Measurements from ENCODE around the gene MORC4. TPM values are rescaled to one million over a fixed set of nuclear protein-coding genes. Genes with fewer than 3 reads are reported as not detected.
"Not testable (repeated sequence)": the region's sequence is repeated elsewhere in the genome, so short reads cannot be mapped to it uniquely, and the experiment has no call there.

The MORC4 gene
- total and polyA plus RNA-seq, 11 donors: 1.0 to 6.5 (median 2.8) TPM

- intact Hi-C loops (cut with DNase I): no loop called here
- WGBS, 4 donors: 64 to 81% (median 73%) methylated on average over 5 of the region's 5 CpGs
- Histone ChIP-seq H3K4me1 (no peaks in the 10 kb centered on the region), H3K9me3 (no peaks in the 10 kb centered on the region), H3K27me3 (no peaks in the 10 kb centered on the region), H3K36me3 (peaks cover 0 to 20% (median 0%) of the 10 kb centered on the region in 9 donors), H3K4me3 (no peak overlapping the region), H3K27ac (no peak overlapping the region)
- TF ChIP-seq, protein P1, sequence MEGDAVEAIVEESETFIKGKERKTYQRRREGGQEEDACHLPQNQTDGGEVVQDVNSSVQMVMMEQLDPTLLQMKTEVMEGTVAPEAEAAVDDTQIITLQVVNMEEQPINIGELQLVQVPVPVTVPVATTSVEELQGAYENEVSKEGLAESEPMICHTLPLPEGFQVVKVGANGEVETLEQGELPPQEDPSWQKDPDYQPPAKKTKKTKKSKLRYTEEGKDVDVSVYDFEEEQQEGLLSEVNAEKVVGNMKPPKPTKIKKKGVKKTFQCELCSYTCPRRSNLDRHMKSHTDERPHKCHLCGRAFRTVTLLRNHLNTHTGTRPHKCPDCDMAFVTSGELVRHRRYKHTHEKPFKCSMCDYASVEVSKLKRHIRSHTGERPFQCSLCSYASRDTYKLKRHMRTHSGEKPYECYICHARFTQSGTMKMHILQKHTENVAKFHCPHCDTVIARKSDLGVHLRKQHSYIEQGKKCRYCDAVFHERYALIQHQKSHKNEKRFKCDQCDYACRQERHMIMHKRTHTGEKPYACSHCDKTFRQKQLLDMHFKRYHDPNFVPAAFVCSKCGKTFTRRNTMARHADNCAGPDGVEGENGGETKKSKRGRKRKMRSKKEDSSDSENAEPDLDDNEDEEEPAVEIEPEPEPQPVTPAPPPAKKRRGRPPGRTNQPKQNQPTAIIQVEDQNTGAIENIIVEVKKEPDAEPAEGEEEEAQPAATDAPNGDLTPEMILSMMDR (IDR thresholded peaks at IDR 0.05): no peak
- no peak for TF ChIP-seq POLR2A (IDR thresholded peaks at IDR 0.05)
- ATAC-seq: no peak
- no peak for DNase-seq
Measured at GRCh38 chrX:106973433-106974149, 26.4 kb downstream of the MORC4 start.

- DNase-seq (no peak), ATAC-seq (no peak)
- Histone ChIP-seq H3K36me3 (peaks cover 0 to 20% (median 0%) of the 10 kb centered on the region in 9 donors), H3K4me3 (no peak overlapping the region), H3K9me3 (no peaks in the 10 kb centered on the region), H3K4me1 (no peaks in the 10 kb centered on the region), H3K27ac (no peak overlapping the region), H3K27me3 (no peaks in the 10 kb centered on the region)
- TF ChIP-seq, protein P1 (IDR thresholded peaks at IDR 0.05): no peak
- intact Hi-C loops (cut with DNase I): no loop called here
Measured at GRCh38 chrX:106972896-106973295, 27.1 kb downstream of the MORC4 start.

- WGBS, 4 donors: 68 to 84% (median 77%) methylated on average over 6 of the region's 6 CpGs
- H3K36me3 ChIP-seq; H3K4me3 ChIP-seq; H3K27me3 ChIP-seq; H3K4me1 ChIP-seq; DNase-seq; H3K9me3 ChIP-seq; ATAC-seq; intact Hi-C loops (cut with DNase I); H3K27ac ChIP-seq: not testable (repeated sequence)
Measured at GRCh38 chrX:106966547-106966946, 33.5 kb downstream of the MORC4 start.

- Histone ChIP-seq H3K9me3 (no peaks in the 10 kb centered on the region), H3K4me1 (no peaks in the 10 kb centered on the region), H3K4me3 (no peak overlapping the region), H3K27ac (no peak overlapping the region), H3K36me3 (peaks cover 0 to 26% (median 6%) of the 10 kb centered on the region in 9 donors), H3K27me3 (no peaks in the 10 kb centered on the region)
- ATAC-seq (no peak), DNase-seq (no peak)
- 40 to 90% (median 71%) methylated on average over 1 of the region's 1 CpG for WGBS, 4 donors
- intact Hi-C loops (cut with DNase I): no loop called here
- TF ChIP-seq, protein P1 (IDR thresholded peaks at IDR 0.05): no peak
- no peak for TF ChIP-seq POLR2A (IDR thresholded peaks at IDR 0.05)
Measured at GRCh38 chrX:106964290-106964689, 35.7 kb downstream of the MORC4 start.

- Histone ChIP-seq H3K27ac (no peak overlapping the region), H3K27me3 (no peaks in the 10 kb centered on the region), H3K9me3 (no peaks in the 10 kb centered on the region), H3K4me1 (no peaks in the 10 kb centered on the region), H3K36me3 (peaks cover 0 to 38% (median 6%) of the 10 kb centered on the region in 9 donors), H3K4me3 (no peak overlapping the region)
- intact Hi-C loops (cut with DNase I): no loop called here
- ATAC-seq (no peak), DNase-seq (no peak)
- TF ChIP-seq POLR2A (IDR thresholded peaks at IDR 0.05): no peak
- TF ChIP-seq, protein P1 (IDR thresholded peaks at IDR 0.05): no peak
Measured at GRCh38 chrX:106963111-106963510, 36.9 kb downstream of the MORC4 start.

Measured in heart left ventricle (tissue), 16 donors.